ENCODE results near the gene BUB1B.

BUB1B gene

GRCh38 chr15:40252438-40253166 is 91.7 kb downstream of the BUB1B start:
- no peaks in the 10 kb centered on the region for H3K4me1 ChIP-seq (ENCODE audit: control insufficient read depth, low read length)
- no peaks in the 10 kb centered on the region for H3F3A ChIP-seq (ENCODE audit: control insufficient read depth, insufficient read depth)
- no peak overlapping the region for H3K4me2 ChIP-seq (ENCODE audit: low read length)
- H3K27me3 ChIP-seq (ENCODE audit: control insufficient read depth, low read length): peaks cover 43% of the 10 kb centered on the region
- no peaks in the 10 kb centered on the region for H3K79me2 ChIP-seq (ENCODE audit: control insufficient read depth, low read length)
- no peaks in the 10 kb centered on the region for H3K36me3 ChIP-seq (ENCODE audit: control insufficient read depth, low read length)
- H4K20me1 ChIP-seq (ENCODE audit: control insufficient read depth, insufficient read depth, low read depth, low read length): no peaks in the 10 kb centered on the region
- peak; percentile 42; the same call in 1 of the 2 replicates for TF ChIP-seq EZH2phosphoT487 (IDR thresholded peaks at IDR 0.05; ENCODE audit: borderline replicate concordance, low read length)
- no peak for TF ChIP-seq CTCF (IDR thresholded peaks at IDR 0.05; ENCODE audit: low read depth, low read length, poor library complexity, severe bottlenecking)
- no peaks in the 10 kb centered on the region for H3K9me3 ChIP-seq (ENCODE audit: control insufficient read depth, insufficient read depth, low read length)
- H3K27ac ChIP-seq (ENCODE audit: low read depth, low read length): no peak overlapping the region
- H3K4me3 ChIP-seq (ENCODE audit: low read length): no peak overlapping the region
- no peaks in the 10 kb centered on the region for H3K9me2 ChIP-seq (replicated peaks; ENCODE audit: control insufficient read depth, low read length)

- 0 out of 2 replicates have a peak, but pooled peaks have one; percentile 2 for TF ChIP-seq EZH2phosphoT487 (IDR thresholded peaks at IDR 0.05; ENCODE audit: borderline replicate concordance, low read length)
- no peak for TF ChIP-seq CTCF (IDR thresholded peaks at IDR 0.05; ENCODE audit: low read depth, low read length, poor library complexity, severe bottlenecking)
- H3K4me3 ChIP-seq (ENCODE audit: low read length): no peak overlapping the region
- no peaks in the 10 kb centered on the region for H3F3A ChIP-seq (ENCODE audit: control insufficient read depth, insufficient read depth)
- H3K4me1 ChIP-seq (ENCODE audit: control insufficient read depth, low read length): no peaks in the 10 kb centered on the region
- H3K79me2 ChIP-seq (ENCODE audit: control insufficient read depth, low read length): no peaks in the 10 kb centered on the region
- H3K9me3 ChIP-seq (ENCODE audit: control insufficient read depth, insufficient read depth, low read length): no peaks in the 10 kb centered on the region
- H3K4me2 ChIP-seq (ENCODE audit: low read length): no peak overlapping the region
- H3K9me2 ChIP-seq (replicated peaks; ENCODE audit: control insufficient read depth, low read length): no peaks in the 10 kb centered on the region
- no peaks in the 10 kb centered on the region for H4K20me1 ChIP-seq (ENCODE audit: control insufficient read depth, insufficient read depth, low read depth, low read length)
- H3K27ac ChIP-seq (ENCODE audit: low read depth, low read length): no peak overlapping the region
- H3K36me3 ChIP-seq (ENCODE audit: control insufficient read depth, low read length): no peaks in the 10 kb centered on the region
- H3K27me3 ChIP-seq (ENCODE audit: control insufficient read depth, low read length): peaks cover 43% of the 10 kb centered on the region
These were observed 92.4 kb downstream of the BUB1B start for GRCh38 chr15:40253167-40253790.

- TF ChIP-seq CTCF (IDR thresholded peaks at IDR 0.05; ENCODE audit: low read depth, low read length, poor library complexity, severe bottlenecking) (peak; percentile 18), EZH2phosphoT487 (IDR thresholded peaks at IDR 0.05; ENCODE audit: borderline replicate concordance, low read length) (no peak)
- Histone ChIP-seq H3K9me2 (replicated peaks; ENCODE audit: control insufficient read depth, low read length) (no peaks in the 10 kb centered on the region), H3K4me1 (ENCODE audit: control insufficient read depth, low read length) (no peaks in the 10 kb centered on the region), H3K4me2 (ENCODE audit: low read length) (no peak overlapping the region), H3K27me3 (ENCODE audit: control insufficient read depth, low read length) (peaks cover 49% of the 10 kb centered on the region), H3K79me2 (ENCODE audit: control insufficient read depth, low read length) (no peaks in the 10 kb centered on the region), H3K4me3 (ENCODE audit: low read length) (no peak overlapping the region), H3F3A (ENCODE audit: control insufficient read depth, insufficient read depth) (no peaks in the 10 kb centered on the region), H3K36me3 (ENCODE audit: control insufficient read depth, low read length) (no peaks in the 10 kb centered on the region), H3K27ac (ENCODE audit: low read depth, low read length) (no peak overlapping the region), H3K9me3 (ENCODE audit: control insufficient read depth, insufficient read depth, low read length) (no peaks in the 10 kb centered on the region), H4K20me1 (ENCODE audit: control insufficient read depth, insufficient read depth, low read depth, low read length) (no peaks in the 10 kb centered on the region)
These were observed 93.6 kb downstream of the BUB1B start for GRCh38 chr15:40254452-40254851.

All from DOHH2 (cell line).